Epithelial cell of proximal tubule (primary cell): Measurements from ENCODE around the gene PRDM4. TPM values are rescaled to one million over a fixed set of nuclear protein-coding genes. Genes with fewer than 3 reads are reported as not detected.

Source experiments
- DNase-seq: peaks from one replicate; pipeline ENCODE4 v3.0.0-alpha.2; 2011; ENCODE audit warnings: low read depth
- H3K4me3 ChIP-seq: 2 replicates; pipeline ENCODE4 v1.5.1; 2011; ENCODE audit warnings: low read depth, mild to moderate bottlenecking, low read length
- CTCF ChIP-seq: conservative IDR thresholded peaks from 2 replicates; pipeline ENCODE4 v1.5.1; 2012; ENCODE audit warnings: low read depth, mild to moderate bottlenecking, low read length
- total RNA-seq: library from RNA; depleted of rRNA; stranded (reverse); fragments of >200 nt; gene quantifications from 2 replicates; pipeline ENCODE4 v1.2.3, GENCODE V29; 2015

The PRDM4 gene
- total RNA-seq, 1 donor from 2014 or later, result 22.8 TPM

DNA sequence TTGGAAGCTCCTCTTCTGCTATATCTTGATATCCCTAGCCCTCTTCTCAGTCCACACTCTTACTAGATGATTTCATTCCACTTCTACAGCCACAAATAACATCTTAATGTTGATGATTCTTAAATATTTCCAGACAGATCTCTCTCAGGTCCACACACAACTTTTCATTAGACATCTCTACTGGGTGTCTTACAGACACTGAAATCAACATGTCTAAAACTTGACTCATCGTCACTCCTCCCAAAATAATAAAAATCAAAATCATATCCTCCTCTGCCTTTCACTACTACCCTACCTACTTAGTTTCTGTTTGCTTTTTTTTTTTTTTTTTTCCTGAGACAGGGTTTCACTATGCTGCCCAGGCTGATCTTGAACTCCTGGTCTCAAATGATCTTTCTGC is 11.9 kb downstream of the PRDM4 start:
- DNase-seq, result no peak
- no peak overlapping the region for H3K4me3 ChIP-seq
- no peak for TF ChIP-seq CTCF

GRCh38 chr12:107748472-107748871 is 12.5 kb downstream of the PRDM4 start:
- H3K4me3 ChIP-seq, result no peak overlapping the region
- DNase-seq, result no peak
- no peak for TF ChIP-seq CTCF

- H3K4me3 ChIP-seq, result no peak overlapping the region
- TF ChIP-seq CTCF, result no peak
- no peak for DNase-seq
These were observed 24.0 kb downstream of the PRDM4 start for GRCh38 chr12:107736914-107737313.

DNA sequence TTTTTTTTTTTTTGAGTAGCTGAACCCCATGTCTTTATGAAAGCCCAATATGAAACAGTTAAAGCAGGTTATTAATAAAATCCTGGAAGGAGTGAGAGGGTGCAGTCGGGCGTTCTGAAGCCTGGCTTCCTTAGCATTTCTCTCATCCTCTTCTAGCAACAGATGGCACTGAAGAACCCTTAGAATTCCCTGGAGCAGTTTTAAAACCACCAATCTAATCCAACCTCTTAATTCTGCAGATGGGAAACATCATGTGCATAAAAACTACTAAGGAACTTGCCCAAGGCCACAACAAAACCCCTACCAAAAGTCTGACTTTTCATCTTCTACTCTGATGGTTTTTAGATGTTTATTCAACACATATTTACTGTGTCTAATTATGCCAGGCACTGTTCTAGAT is 25.2 kb downstream of the PRDM4 start:
- H3K4me3 ChIP-seq, result no peak overlapping the region
- no peak for DNase-seq
- no peak for TF ChIP-seq CTCF

GRCh38 chr12:107734139-107734538 is 26.8 kb downstream of the PRDM4 start:
- no peak overlapping the region for H3K4me3 ChIP-seq
- no peak for TF ChIP-seq CTCF
- no peak for DNase-seq

GRCh38 chr12:107732365-107732764 is 28.6 kb downstream of the PRDM4 start:
- no peak overlapping the region for H3K4me3 ChIP-seq
- no peak for DNase-seq
- TF ChIP-seq CTCF, result no peak

DNA sequence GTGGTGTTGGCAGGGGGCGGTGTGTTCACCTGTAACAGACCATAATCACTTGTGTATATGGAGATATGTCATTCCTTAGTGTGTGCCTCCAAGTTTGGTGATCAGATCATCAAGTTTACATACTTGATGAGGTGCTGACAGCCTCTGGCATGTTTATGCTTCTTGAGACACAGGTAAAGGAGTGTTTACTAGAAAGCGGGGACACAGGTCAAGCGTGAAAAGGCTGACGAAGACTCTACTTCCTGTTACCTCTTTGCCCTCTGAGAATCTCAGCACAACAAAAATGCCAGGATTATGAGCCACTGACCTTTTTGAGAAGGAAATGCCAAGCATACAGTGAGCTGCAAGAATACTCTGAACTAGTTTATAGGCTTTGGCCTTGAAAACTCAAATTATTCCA is 29.6 kb downstream of the PRDM4 start:
- no peak overlapping the region for H3K4me3 ChIP-seq
- DNase-seq, result peak; percentile 29
- no peak for TF ChIP-seq CTCF
